A549 (cell line): ENCODE measurements around the gene NCBP2. TPM values are rescaled to one million over a fixed set of nuclear protein-coding genes. Genes with fewer than 3 reads are reported as not detected.

Experiments
- ATAC-seq, 2 experiments: fragments of 200-7000 bp in 1 of 2; fragments of >200 bp in 1 of 2; cut with Nextera tagmentation in 1 of 2; cut with Tn5 transposase in 1 of 2; 3 replicates each; pipeline versions ENCODE4 v1.8.0 to v1.9.1; 2018 to 2020; ENCODE audit warnings: mild to moderate bottlenecking in 1 of 2, moderate library complexity in 1 of 2
- CTCF ChIA-PET: fragments of 300-600 bp; sonication (Branson Sonifier 250); formaldehyde crosslinking; extraction: SDS; loops from one replicate; lab custom pipeline; 2021; ENCODE audit warnings: antibody characterized with exemption, inconsistent platforms; lab: Yijun Ruan, JAX
- POLR2A ChIA-PET: fragments of 350-600 bp; formaldehyde crosslinking; extraction: SDS; loops from one replicate; lab custom pipeline; 2021; ENCODE audit warnings: antibody characterized with exemption, inconsistent platforms; lab: Yijun Ruan, JAX
- DNase-seq, 2 experiments: peaks; one replicate each; pipeline versions ENCODE4 v3.0.0 to v3.0.0-alpha.2; 2011 to 2016; ENCODE audit warnings: low read depth in 1 of 2, low spot score in 1 of 2
- FAIRE-seq: peaks from 2 replicates; lab custom pipeline; 2011; peaks lifted over from hg19 to GRCh38; lab: Jason Lieb, UNC
- H3K27ac ChIP-seq, 2 experiments: fragments of >200 bp; sonication (Bioruptor Twin); formaldehyde crosslinking; 3 replicates each; pipeline ENCODE4 v1.5.1; 2016 to 2017
- H3K4me1 ChIP-seq: fragments of >200 bp; sonication (Bioruptor Twin); formaldehyde crosslinking; 3 replicates; pipeline ENCODE4 v1.6.1; 2016
- H3K4me2 ChIP-seq: fragments of >200 bp; sonication (Bioruptor Twin); formaldehyde crosslinking; 3 replicates; pipeline ENCODE4 v1.6.1; 2016
- H3K4me3 ChIP-seq: fragments of >200 bp; sonication (Bioruptor Twin); formaldehyde crosslinking; 3 replicates; pipeline ENCODE4 v1.5.1; 2016
- H3K9me3 ChIP-seq: fragments of >200 bp; sonication (Bioruptor Twin); formaldehyde crosslinking; 3 replicates; pipeline ENCODE4 v1.6.1; 2016
- BCL3 ChIP-seq: fragments of >200 bp; sonication (Bioruptor Twin); formaldehyde crosslinking; IDR thresholded peaks from 3 replicates; pipeline ENCODE4 v1.6.1; 2016
- BHLHE40 ChIP-seq: IDR thresholded peaks from 2 replicates; pipeline ENCODE4 v1.6.1; 2012; ENCODE audit warnings: low read depth, low read length, inconsistent platforms
- CBX2 ChIP-seq: fragments of 200-600 bp; sonication (generic); IDR thresholded peaks from 2 replicates; pipeline ENCODE4 v1.6.1; 2016; ENCODE audit warnings: low read depth, mild to moderate bottlenecking, borderline replicate concordance
- CBX8 ChIP-seq: fragments of 200-600 bp; sonication (generic); IDR thresholded peaks from 2 replicates; pipeline ENCODE4 v1.6.1; 2016
- CHD2 ChIP-seq: fragments of 150-350 bp; IDR thresholded peaks from 2 replicates; pipeline ENCODE4 v1.6.1; 2014; ENCODE audit warnings: low read length; ENCODE audit not compliant: partially characterized antibody
- CHD4 ChIP-seq: fragments of 200-600 bp; sonication (generic); IDR thresholded peaks from 2 replicates; pipeline ENCODE4 v1.6.1; 2016; ENCODE audit warnings: antibody characterized with exemption, mild to moderate bottlenecking, borderline replicate concordance
- CTCF ChIP-seq: fragments of >200 bp; sonication (Bioruptor Twin); formaldehyde crosslinking; IDR thresholded peaks from 3 replicates; pipeline ENCODE4 v1.5.1; 2016
- EHF ChIP-seq: fragments of 250-450 bp; sonication (Bioruptor Pico); IDR thresholded peaks from 2 replicates; pipeline ENCODE4 v1.5.0; 2020; ENCODE audit warnings: mild to moderate bottlenecking
- EHMT2 ChIP-seq: fragments of 200-600 bp; sonication (generic); IDR thresholded peaks from 2 replicates; pipeline ENCODE4 v1.6.1; 2016; ENCODE audit warnings: antibody characterized with exemption, low read depth, mild to moderate bottlenecking, moderate library complexity
- ELK1 ChIP-seq: fragments of 150-350 bp; IDR thresholded peaks from 2 replicates; pipeline ENCODE4 v1.6.1; 2014; ENCODE audit warnings: low read depth, mild to moderate bottlenecking, low read length
- EP300 ChIP-seq, 2 experiments: fragments of >200 bp; sonication (Bioruptor Twin); formaldehyde crosslinking; IDR thresholded peaks; 2 replicates in 1 of 2; 3 replicates in 1 of 2; pipeline ENCODE4 v1.6.1; 2016 to 2017
- ESRRA ChIP-seq: fragments of 150-350 bp; IDR thresholded peaks from 2 replicates; pipeline ENCODE4 v1.6.1; 2014; ENCODE audit warnings: mild to moderate bottlenecking, low read length, borderline replicate concordance
- FOSB ChIP-seq: fragments of 250-450 bp; sonication (Bioruptor Pico); IDR thresholded peaks from 2 replicates; pipeline ENCODE4 v1.5.0; 2020; ENCODE audit warnings: mild to moderate bottlenecking, moderate library complexity
- GATA3 ChIP-seq: IDR thresholded peaks from 2 replicates; pipeline ENCODE4 v1.6.1; 2012; ENCODE audit warnings: borderline replicate concordance
- HDAC2 ChIP-seq: fragments of 200-600 bp; sonication (generic); IDR thresholded peaks from 2 replicates; pipeline ENCODE4 v1.6.1; 2016
- HEYL ChIP-seq: fragments of 250-450 bp; sonication (Bioruptor Pico); IDR thresholded peaks from 2 replicates; pipeline ENCODE4 v1.8.0; 2021; ENCODE audit warnings: mild to moderate bottlenecking, moderate library complexity
- HOXB13 ChIP-seq: fragments of 250-450 bp; sonication (Bioruptor Pico); IDR thresholded peaks from 2 replicates; pipeline ENCODE4 v1.5.0; 2020; ENCODE audit warnings: low read depth, mild to moderate bottlenecking, moderate library complexity
- JUN ChIP-seq, 2 experiments: fragments of >200 bp; sonication (Bioruptor Twin); formaldehyde crosslinking; IDR thresholded peaks; 2 replicates in 1 of 2; 3 replicates in 1 of 2; pipeline ENCODE4 v1.6.1; 2016 to 2017
- KDM5A ChIP-seq: fragments of 200-600 bp; sonication (generic); IDR thresholded peaks from 2 replicates; pipeline ENCODE4 v1.6.1; 2016; ENCODE audit warnings: antibody characterized with exemption, mild to moderate bottlenecking
- MAX ChIP-seq: IDR thresholded peaks from 2 replicates; pipeline ENCODE4 v1.6.1; 2012
- MAZ ChIP-seq: fragments of 150-350 bp; IDR thresholded peaks from 2 replicates; pipeline ENCODE4 v1.6.1; 2014; ENCODE audit warnings: antibody characterized with exemption, low read depth, low read length, borderline replicate concordance
- NFE2L2 ChIP-seq: fragments of 150-350 bp; conservative IDR thresholded peaks from 2 replicates; pipeline ENCODE4 v1.6.1; 2014; ENCODE audit warnings: low read length
- NPAS2 ChIP-seq: fragments of 250-450 bp; sonication (Bioruptor Pico); IDR thresholded peaks from 2 replicates; pipeline ENCODE4 v1.8.0; 2022; ENCODE audit warnings: mild to moderate bottlenecking, moderate library complexity, borderline replicate concordance
- NR3C1 ChIP-seq: fragments of >200 bp; sonication (Bioruptor Twin); formaldehyde crosslinking; IDR thresholded peaks from 3 replicates; pipeline ENCODE4 v1.6.1; 2017
- PBX3 ChIP-seq: IDR thresholded peaks from 2 replicates; pipeline ENCODE4 v1.6.1; 2012
- PHF8 ChIP-seq: fragments of 200-600 bp; sonication (generic); IDR thresholded peaks from 2 replicates; pipeline ENCODE4 v1.6.1; 2016; ENCODE audit warnings: low read depth, mild to moderate bottlenecking, antibody characterized with exemption, moderate library complexity, borderline replicate concordance
- POLR2A ChIP-seq: IDR thresholded peaks from 2 replicates; pipeline ENCODE4 v1.6.1; 2012; ENCODE audit warnings: mild to moderate bottlenecking, low read length
- POLR2AphosphoS2 ChIP-seq: conservative IDR thresholded peaks from 2 replicates; pipeline ENCODE4 v1.6.1; 2012; ENCODE audit warnings: low read length, improper control_type of control experiment, inconsistent platforms
- RARB ChIP-seq: fragments of 250-450 bp; sonication (Bioruptor Pico); IDR thresholded peaks from 2 replicates; pipeline ENCODE4 v1.8.0; 2021; ENCODE audit warnings: mild to moderate bottlenecking, moderate library complexity
- RCOR1 ChIP-seq: fragments of 150-350 bp; IDR thresholded peaks from 2 replicates; pipeline ENCODE4 v1.6.1; 2014; ENCODE audit warnings: antibody characterized with exemption, low read length, low read depth
- SMC3 ChIP-seq: fragments of >200 bp; sonication (Bioruptor Twin); formaldehyde crosslinking; IDR thresholded peaks from 3 replicates; pipeline ENCODE4 v1.6.1; 2018; ENCODE audit warnings: inconsistent platforms
- SREBF2 ChIP-seq: fragments of 450-650 bp; IDR thresholded peaks from 2 replicates; pipeline ENCODE4 v1.6.1; 2014; ENCODE audit warnings: mild to moderate bottlenecking, moderate library complexity
- TFCP2L1 ChIP-seq: fragments of 250-450 bp; sonication (Bioruptor Pico); IDR thresholded peaks from 2 replicates; pipeline ENCODE4 v1.5.0; 2021; ENCODE audit warnings: mild to moderate bottlenecking
- TP53 ChIP-seq: fragments of 250-450 bp; sonication (Bioruptor Pico); IDR thresholded peaks from 2 replicates; pipeline ENCODE4 v1.5.0; 2021; ENCODE audit warnings: mild to moderate bottlenecking, moderate library complexity
- ZFP36 ChIP-seq: fragments of 450-650 bp; IDR thresholded peaks from 2 replicates; pipeline ENCODE4 v1.6.1; 2014; ENCODE audit warnings: borderline replicate concordance; ENCODE audit not compliant: partially characterized antibody
- WGBS: methylation state at CpG from one replicate; pipeline ENCODE4 v1.1.6; 2017; ENCODE audit errors: missing lambda C conversion rate; 5-methylcytosine and 5-hydroxymethylcytosine counted together
- polyA plus RNA-seq, 4 experiments: library from polyadenylated mRNA; depleted of rRNA in 3 of 4; stranded (reverse); fragments of >200 nt; fragmentation: RNase III in 1 of 4; extraction: RNeasy Plus Mini Kit Qiagen cat#74134 plus additional on column Dnase treatment in 1 of 4; gene quantifications; 2 replicates in 3 of 4; 3 replicates in 1 of 4; pipeline ENCODE4 v1.2.3, GENCODE V29; 2011 to 2017
- TF ChIP-seq, protein P1 (sequence below): IDR thresholded peaks from 2 replicates; pipeline ENCODE4 v1.6.1; 2012; ENCODE audit warnings: low read depth, borderline replicate concordance

The NCBP2 gene
- polyA plus RNA-seq, 2 of the 4 experiments (the other 2 are of a cell fraction): 63.6 to 68.0 TPM

GRCh38 chr3:196969660-196970546, 27.6 kb upstream of the NCBP2 start:
- Histone ChIP-seq H3K4me3 (peak overlapping the region; percentile 93), H3K4me1 (no peaks in the 10 kb centered on the region), H3K9me3 (no peaks in the 10 kb centered on the region; the same call in 2 of the 3 replicates), H3K27ac (peak overlapping the region; percentile 80 to 97), H3K4me2 (peak overlapping the region; percentile 91)
- 26% methylated on average over 22 of the region's 100 CpGs for WGBS
- ATAC-seq: peak; percentile 85 to 93
- DNase-seq: peak; percentile 55 to 68
- no peak for FAIRE-seq
- POLR2A ChIA-PET: interaction anchor here (1.0 kb wide), 1 partner anchor 441 kb away, joined by 3 read pairs; no protein-coding TSS in a partner anchor
- CTCF ChIA-PET: interaction anchor here (0.6 to 2.3 kb wide), 19 partner anchors 9 to 441 kb away, joined by 3 to 17 read pairs (median 4); partner anchors contain the start of genes FBXO45 and WDR53
- TF ChIP-seq EP300 (IDR thresholded peaks at IDR 0.05): no peak
- no peak for TF ChIP-seq TP53 (CRISPR knock-in tag)
- TF ChIP-seq NPAS2 (CRISPR knock-in tag): no peak
- no peak for TF ChIP-seq GATA3
- peak; percentile 71 for TF ChIP-seq CTCF
- no peak for TF ChIP-seq CBX8
- TF ChIP-seq ZFP36: no peak
- TF ChIP-seq CHD4: no peak
- TF ChIP-seq POLR2A: no peak
- no peak for TF ChIP-seq HEYL (CRISPR knock-in tag)
- TF ChIP-seq SREBF2: no peak
- no peak for TF ChIP-seq HOXB13
- no peak for TF ChIP-seq PHF8
- TF ChIP-seq CBX2: no peak
- no peak for TF ChIP-seq TFCP2L1 (CRISPR knock-in tag)
- TF ChIP-seq MAX: peak; percentile 39; the same call in 1 of the 2 replicates
- TF ChIP-seq SMC3: peak; percentile 75
- TF ChIP-seq ELK1: no peak
- no peak for TF ChIP-seq HDAC2
- TF ChIP-seq PBX3: no peak
- no peak for TF ChIP-seq FOSB (CRISPR knock-in tag)
- TF ChIP-seq BHLHE40: no peak
- no peak for TF ChIP-seq POLR2AphosphoS2
- no peak for TF ChIP-seq EHMT2
- TF ChIP-seq BCL3: no peak
- TF ChIP-seq NFE2L2: no peak
- TF ChIP-seq JUN (IDR thresholded peaks at IDR 0.05): peak in 1 of 2 experiments; percentile 30; a peak in 1 of 5 replicates
- TF ChIP-seq CHD2: no peak
- no peak for TF ChIP-seq KDM5A
- no peak for TF ChIP-seq RCOR1
- no peak for TF ChIP-seq ESRRA
- no peak for TF ChIP-seq MAZ
- no peak for TF ChIP-seq RARB (CRISPR knock-in tag)
- no peak for TF ChIP-seq NR3C1
- no peak for TF ChIP-seq EHF (CRISPR knock-in tag)
- TF ChIP-seq, protein P1, sequence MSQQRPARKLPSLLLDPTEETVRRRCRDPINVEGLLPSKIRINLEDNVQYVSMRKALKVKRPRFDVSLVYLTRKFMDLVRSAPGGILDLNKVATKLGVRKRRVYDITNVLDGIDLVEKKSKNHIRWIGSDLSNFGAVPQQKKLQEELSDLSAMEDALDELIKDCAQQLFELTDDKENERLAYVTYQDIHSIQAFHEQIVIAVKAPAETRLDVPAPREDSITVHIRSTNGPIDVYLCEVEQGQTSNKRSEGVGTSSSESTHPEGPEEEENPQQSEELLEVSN: peak; percentile 76
